ENCODE results near the gene PMFBP1. TPM values are rescaled to one million over a fixed set of nuclear protein-coding genes. Genes with fewer than 3 reads are reported as not detected.

Gene PMFBP1
- total RNA-seq, 1 experiment from 2014 or later = 2.7 TPM

GRCh38 chr16:72124148-72124547 is 47.8 kb downstream of the PMFBP1 start:
- no peaks in the 10 kb centered on the region; the same call in 1 of the 2 replicates for H3K4me1 ChIP-seq (ENCODE audit: insufficient read depth, low read length)
- TF ChIP-seq CTCF (conservative IDR thresholded peaks at IDR 0.05) = no peak
- H3K27me3 ChIP-seq (ENCODE audit: insufficient read depth, low read length) = no peaks in the 10 kb centered on the region
- no peak overlapping the region for H3K9ac ChIP-seq (ENCODE audit: extremely low read depth, insufficient read length, low read length)
- H3K4me2 ChIP-seq (ENCODE audit: insufficient read depth, insufficient read length, low read length) = no peak overlapping the region
- H2BK5ac ChIP-seq (ENCODE audit: insufficient read length, low read length) = no peak overlapping the region
- no peak overlapping the region for H2BK12ac ChIP-seq (ENCODE audit: insufficient read length, low read depth, low read length)
- H3K79me1 ChIP-seq (ENCODE audit: insufficient read depth, low read depth, low read length, poor library complexity, severe bottlenecking) = no peaks in the 10 kb centered on the region
- H3K27ac Mint-ChIP-seq = no peak overlapping the region; a peak in 2 of 7 replicates
- H3K79me2 ChIP-seq (ENCODE audit: insufficient read depth, low read length) = no peaks in the 10 kb centered on the region
- no peak for DNase-seq
- H2AK5ac ChIP-seq (ENCODE audit: insufficient read length, low read length) = no peak overlapping the region
- H3K9me3 ChIP-seq (ENCODE audit: control insufficient read depth, low read depth, low read length) = no peaks in the 10 kb centered on the region
- no peak overlapping the region for H4K5ac ChIP-seq (ENCODE audit: insufficient read length, low read depth, low read length)
- H3K4me1 Mint-ChIP-seq = peaks cover 18 to 20% of the 10 kb centered on the region in 2 experiments
- no peak overlapping the region for H3K23ac ChIP-seq (ENCODE audit: insufficient read length, low read depth, low read length)
- no peak overlapping the region for H3K4ac ChIP-seq (ENCODE audit: low read depth, low read length)
- H4K20me1 ChIP-seq (ENCODE audit: control insufficient read depth, insufficient read depth, insufficient read length) = no peaks in the 10 kb centered on the region
- no peak overlapping the region for H4K91ac ChIP-seq (ENCODE audit: insufficient read length, low read depth, low read length)
- WGBS (ENCODE audit: extremely low coverage, insufficient read length, low lambda C conversion rate) = no CpG with 5 or more reads among the region's 3 CpGs
- H3K56ac ChIP-seq (ENCODE audit: insufficient read length, low read depth, low read length) = no peak overlapping the region
- H3K9me3 Mint-ChIP-seq = no peaks in the 10 kb centered on the region
- no peaks in the 10 kb centered on the region for H3K23me2 ChIP-seq (ENCODE audit: insufficient read length, low read depth, low read length, poor library complexity, severe bottlenecking)
- no peak overlapping the region for H3K14ac ChIP-seq (ENCODE audit: insufficient read depth, low read length)
- no peak overlapping the region for H3K4me3 Mint-ChIP-seq
- H3K27me3 Mint-ChIP-seq (ENCODE audit: low read depth) = no peaks in the 10 kb centered on the region
- H3K36me3 Mint-ChIP-seq (ENCODE audit: insufficient read depth in 1 of 3, low read depth in 3 of 3) = no peaks in the 10 kb centered on the region; a peak in 1 of 7 replicates
- H3K18ac ChIP-seq (ENCODE audit: insufficient read length, low read depth, low read length) = no peak overlapping the region
- no peak overlapping the region for H2BK120ac ChIP-seq (ENCODE audit: low read depth, low read length, poor library complexity, severe bottlenecking)
- no peak overlapping the region for H4K8ac ChIP-seq (replicated peaks; ENCODE audit: insufficient read length, low read depth, low read length)
- no peak overlapping the region for H2BK20ac ChIP-seq (ENCODE audit: low read depth, low read length, poor library complexity, severe bottlenecking)
- no peak overlapping the region for H3T11ph ChIP-seq (ENCODE audit: low read length)
- no peak overlapping the region for H2AFZ ChIP-seq (ENCODE audit: low read length)
- no peak overlapping the region for H3K27ac ChIP-seq (ENCODE audit: insufficient read length, low read depth, low read length)
- H2BK15ac ChIP-seq (ENCODE audit: low read depth, low read length) = no peak overlapping the region
